GM19238 (cell line): ENCODE data around the gene VAPA.

Source experiments
- DNase-seq: peaks from one replicate; pipeline ENCODE4 v3.0.0; 2011; ENCODE audit warnings: low spot score; ENCODE audit not compliant: insufficient read length

VAPA gene

DNA sequence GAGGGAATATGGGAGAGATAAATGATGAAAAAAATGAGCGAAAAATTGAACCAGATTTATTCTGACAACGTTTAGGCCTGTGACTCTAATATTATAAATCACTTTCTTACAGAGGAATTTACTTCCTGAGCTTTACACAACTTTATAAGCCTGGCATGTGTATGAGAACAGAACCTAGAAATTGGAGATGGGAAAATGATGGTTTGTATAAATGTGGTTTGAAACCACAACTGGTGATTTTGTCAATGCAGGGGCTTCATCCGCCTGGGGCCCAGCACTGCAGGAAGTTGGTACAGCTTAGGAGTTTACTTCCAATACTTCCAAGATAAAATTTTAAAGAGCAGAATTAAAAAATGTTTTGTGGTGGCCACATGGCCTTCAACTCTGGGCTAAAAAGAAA lies 82.3 kb downstream of the VAPA start:
- no peak for DNase-seq

DNA sequence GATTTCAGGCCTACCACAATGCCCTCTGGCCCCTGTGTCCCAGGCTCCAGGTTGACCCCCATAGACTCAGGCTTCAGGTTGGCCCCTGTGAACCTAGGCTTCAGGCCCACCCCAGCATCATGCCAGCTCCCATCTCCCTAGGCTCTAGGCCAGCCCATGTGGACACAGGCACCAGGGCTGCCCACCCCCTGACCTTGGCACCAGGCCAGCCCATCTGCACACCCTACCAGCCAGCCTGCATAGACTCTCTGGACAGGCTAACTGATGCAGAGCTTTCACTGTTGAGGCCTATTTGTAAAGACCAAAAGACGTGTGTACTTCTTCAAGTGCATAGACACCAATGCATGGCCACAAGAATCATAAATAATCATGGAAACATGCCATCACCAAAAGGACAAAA lies 83.9 kb downstream of the VAPA start:
- DNase-seq, result no peak

DNA sequence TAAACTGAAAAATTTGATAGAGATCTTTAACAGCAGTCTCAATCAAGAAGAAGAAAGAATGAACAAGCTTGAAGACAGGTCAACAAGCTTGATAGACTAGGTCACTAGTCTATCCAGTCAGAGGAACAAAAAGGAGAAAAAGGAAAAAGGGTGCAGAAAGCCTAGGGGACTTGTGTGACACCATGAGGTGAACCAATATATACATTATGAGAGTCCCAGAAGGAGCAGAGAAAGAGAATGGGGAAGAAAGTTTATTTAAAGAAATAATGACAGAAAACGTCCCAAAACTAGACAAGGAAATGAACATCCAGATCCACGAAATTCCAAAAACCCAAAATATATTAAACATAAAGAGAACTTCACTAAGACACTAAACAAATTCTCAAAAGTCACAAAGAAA lies 84.5 kb downstream of the VAPA start:
- no peak for DNase-seq

DNA sequence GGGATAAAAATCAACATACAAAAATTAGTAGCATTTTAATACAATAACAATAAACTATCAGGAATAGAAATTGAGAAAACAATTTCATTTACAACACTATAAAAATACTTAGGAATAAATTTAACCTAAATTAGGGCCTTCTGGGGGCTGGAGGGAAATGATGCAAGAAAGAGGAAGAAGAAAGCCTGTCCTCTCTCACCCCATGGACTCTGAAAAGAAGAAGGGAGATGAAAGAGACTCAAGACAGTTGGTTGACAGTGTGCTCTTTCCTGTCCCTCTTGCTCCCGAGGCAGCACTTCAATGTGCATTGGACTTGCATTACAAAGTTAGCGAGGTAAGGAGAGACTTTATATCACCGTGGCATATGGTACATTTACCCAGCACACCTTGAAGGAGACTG lies 88.5 kb downstream of the VAPA start:
- DNase-seq, result no peak

DNA sequence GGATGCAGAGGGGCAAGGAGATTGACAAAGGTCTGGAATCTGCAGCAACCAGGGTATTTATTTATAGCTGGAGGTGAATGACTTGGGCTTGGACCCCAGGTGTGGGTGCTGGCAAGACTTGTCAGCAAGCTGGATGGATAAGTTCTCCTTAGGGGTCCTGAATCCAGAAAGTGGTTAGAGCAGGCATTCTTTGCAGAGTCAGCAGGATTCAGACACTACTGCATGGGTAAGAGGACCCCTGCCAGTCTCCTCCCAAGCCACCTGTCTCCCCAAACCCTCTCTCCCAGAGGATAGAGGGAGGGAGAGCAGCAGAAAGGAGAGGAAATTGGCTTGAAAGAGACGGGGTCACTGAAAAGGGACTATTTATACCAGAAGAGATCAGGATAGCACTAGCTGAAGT lies 89.5 kb downstream of the VAPA start:
- no peak for DNase-seq

DNA sequence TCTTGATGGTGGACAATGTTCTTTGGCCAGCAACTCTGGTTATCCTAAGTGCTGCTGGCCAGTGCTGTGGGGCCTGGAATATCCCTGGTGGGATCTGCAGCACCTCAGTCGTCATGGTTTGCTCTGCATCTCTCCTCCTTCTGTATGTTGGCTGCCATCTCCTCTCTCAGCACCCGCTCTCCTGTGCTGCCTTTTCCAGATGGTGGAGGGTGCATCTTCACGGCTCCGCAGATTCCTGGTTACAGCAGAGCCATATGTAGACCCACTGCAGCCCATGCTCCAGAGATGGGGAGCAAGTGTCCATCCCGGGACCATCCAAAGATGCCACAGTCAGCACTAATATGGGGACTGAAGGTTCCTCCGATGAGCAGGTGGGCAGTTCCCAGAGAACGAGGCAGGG lies 90.0 kb downstream of the VAPA start:
- DNase-seq, result no peak

DNA sequence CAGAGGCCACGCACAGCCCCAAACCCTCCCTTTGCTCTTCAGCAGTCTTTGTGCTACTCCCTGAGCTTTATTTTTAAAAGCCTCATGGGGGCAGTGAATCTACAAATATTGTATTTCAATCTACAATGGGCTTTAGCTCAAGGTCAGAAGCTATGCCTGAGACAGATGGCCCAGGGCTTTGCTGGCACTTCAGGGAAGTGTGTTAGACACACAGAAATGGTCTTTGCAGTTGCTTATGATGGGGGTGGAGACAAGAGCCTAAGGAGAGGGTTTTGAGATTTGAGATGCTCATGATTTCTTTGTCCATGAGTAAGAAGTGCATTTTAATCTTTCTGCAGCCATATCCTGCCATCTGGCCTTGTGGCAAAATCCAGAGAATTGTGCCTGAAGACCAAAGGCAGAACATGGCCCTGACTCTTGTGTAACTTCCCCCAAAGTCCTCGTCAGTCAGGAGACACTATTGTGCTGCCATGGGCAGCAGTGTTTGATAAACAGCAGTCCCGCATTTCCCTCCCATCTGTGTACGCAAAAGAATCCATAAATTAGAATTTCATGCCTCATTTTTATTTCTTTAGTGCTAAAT lies 92.6 kb downstream of the VAPA start:
- no peak for DNase-seq

DNA sequence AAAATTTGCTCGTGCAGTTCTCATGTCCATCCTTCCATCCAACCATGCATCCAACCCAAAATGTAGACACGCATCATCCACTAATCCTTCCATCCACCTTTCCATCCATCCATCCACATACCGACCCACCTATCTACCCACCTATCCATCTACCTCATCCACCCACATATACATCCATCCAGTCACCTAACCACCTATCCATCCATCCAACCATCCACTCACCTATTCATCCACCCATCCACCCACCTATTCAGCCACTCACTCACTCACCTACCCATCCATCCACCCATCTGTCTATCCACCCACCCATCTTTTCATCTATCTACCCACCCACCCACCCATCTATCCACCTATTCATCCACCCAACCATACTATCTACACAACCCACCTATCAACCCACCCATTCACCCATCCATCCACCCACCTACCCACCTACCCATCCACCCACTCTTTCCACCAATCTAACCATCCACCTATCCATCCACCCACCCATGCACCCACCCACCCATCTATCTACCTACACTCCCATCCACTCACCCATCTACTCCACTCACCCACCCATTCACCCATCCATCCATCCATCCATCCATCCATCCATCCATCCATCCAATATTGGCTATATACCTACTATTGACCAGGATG lies 94.3 kb downstream of the VAPA start:
- DNase-seq, result no peak
